Measurements from ENCODE around the gene MARK2.

Gene MARK2

GRCh38 chr11:63833048-63833447 is 5.9 kb upstream of the MARK2 start:
- no peak overlapping the region for H3K4me2 ChIP-seq (ENCODE audit: low read depth, low read length)
- no peak overlapping the region for H3K27ac ChIP-seq (ENCODE audit: low read length)
- H3K36me3 ChIP-seq (replicated peaks; ENCODE audit: insufficient read depth, low read length), result no peaks in the 10 kb centered on the region
- no peaks in the 10 kb centered on the region for H3K79me2 ChIP-seq (ENCODE audit: low read length)
- H3K4me1 ChIP-seq (ENCODE audit: low read length), result peaks cover 8% of the 10 kb centered on the region
- no peak overlapping the region for H3K9ac ChIP-seq (ENCODE audit: low read length)
- H3K4me3 ChIP-seq (ENCODE audit: low read length), result no peak overlapping the region
- no peaks in the 10 kb centered on the region for H3K9me2 ChIP-seq (replicated peaks; ENCODE audit: insufficient read depth, low read length)
- no peaks in the 10 kb centered on the region for H3K9me3 ChIP-seq (replicated peaks; ENCODE audit: insufficient read depth, low read length)
- peaks cover 9% of the 10 kb centered on the region for H3F3A ChIP-seq (ENCODE audit: insufficient read depth, low read length)
- DNase-seq, result no peak
- H3K27me3 ChIP-seq (replicated peaks; ENCODE audit: insufficient read depth, low read length), result no peaks in the 10 kb centered on the region
- H4K20me1 ChIP-seq (ENCODE audit: insufficient read depth, low read length), result no peaks in the 10 kb centered on the region
- TF ChIP-seq CTCF (IDR thresholded peaks at IDR 0.05; ENCODE audit: low read length) (no peak), EZH2phosphoT487 (IDR thresholded peaks at IDR 0.05; ENCODE audit: low read length) (no peak), EZH2 (optimal IDR thresholded peaks at IDR 0.05; ENCODE audit: low read depth, low read length) (no peak)
- H2AFZ ChIP-seq (ENCODE audit: low read length), result no peak overlapping the region

- no peaks in the 10 kb centered on the region for H3K9me2 ChIP-seq (replicated peaks; ENCODE audit: insufficient read depth, low read length)
- H3K4me1 ChIP-seq (ENCODE audit: low read length), result peaks cover 10% of the 10 kb centered on the region
- no peaks in the 10 kb centered on the region for H4K20me1 ChIP-seq (ENCODE audit: insufficient read depth, low read length)
- no peak overlapping the region for H2AFZ ChIP-seq (ENCODE audit: low read length)
- no peak overlapping the region for H3K27ac ChIP-seq (ENCODE audit: low read length)
- H3K36me3 ChIP-seq (replicated peaks; ENCODE audit: insufficient read depth, low read length), result no peaks in the 10 kb centered on the region
- H3K27me3 ChIP-seq (replicated peaks; ENCODE audit: insufficient read depth, low read length), result no peaks in the 10 kb centered on the region
- DNase-seq, result no peak
- no peak overlapping the region for H3K4me2 ChIP-seq (ENCODE audit: low read depth, low read length)
- peaks cover 4% of the 10 kb centered on the region for H3K79me2 ChIP-seq (ENCODE audit: low read length)
- H3F3A ChIP-seq (ENCODE audit: insufficient read depth, low read length), result peaks cover 12% of the 10 kb centered on the region
- no peaks in the 10 kb centered on the region for H3K9me3 ChIP-seq (replicated peaks; ENCODE audit: insufficient read depth, low read length)
- H3K9ac ChIP-seq (ENCODE audit: low read length), result no peak overlapping the region
- TF ChIP-seq EZH2 (optimal IDR thresholded peaks at IDR 0.05; ENCODE audit: low read depth, low read length) (no peak), CTCF (IDR thresholded peaks at IDR 0.05; ENCODE audit: low read length) (no peak), EZH2phosphoT487 (IDR thresholded peaks at IDR 0.05; ENCODE audit: low read length) (no peak)
- no peak overlapping the region for H3K4me3 ChIP-seq (ENCODE audit: low read length)
Measured at GRCh38 chr11:63834535-63835157, 4.3 kb upstream of the MARK2 start.

GRCh38 chr11:63835158-63835545 is 3.8 kb upstream of the MARK2 start:
- H3K9ac ChIP-seq (ENCODE audit: low read length), result no peak overlapping the region
- H3K27ac ChIP-seq (ENCODE audit: low read length), result no peak overlapping the region
- peaks cover 10% of the 10 kb centered on the region for H3K4me1 ChIP-seq (ENCODE audit: low read length)
- TF ChIP-seq CTCF (IDR thresholded peaks at IDR 0.05; ENCODE audit: low read length) (no peak), EZH2 (optimal IDR thresholded peaks at IDR 0.05; ENCODE audit: low read depth, low read length) (no peak), EZH2phosphoT487 (IDR thresholded peaks at IDR 0.05; ENCODE audit: low read length) (no peak)
- H3K9me3 ChIP-seq (replicated peaks; ENCODE audit: insufficient read depth, low read length), result no peaks in the 10 kb centered on the region
- H2AFZ ChIP-seq (ENCODE audit: low read length), result no peak overlapping the region
- no peaks in the 10 kb centered on the region for H4K20me1 ChIP-seq (ENCODE audit: insufficient read depth, low read length)
- no peaks in the 10 kb centered on the region for H3K36me3 ChIP-seq (replicated peaks; ENCODE audit: insufficient read depth, low read length)
- peaks cover 12% of the 10 kb centered on the region for H3F3A ChIP-seq (ENCODE audit: insufficient read depth, low read length)
- peaks cover 9% of the 10 kb centered on the region for H3K79me2 ChIP-seq (ENCODE audit: low read length)
- no peak overlapping the region for H3K4me3 ChIP-seq (ENCODE audit: low read length)
- no peaks in the 10 kb centered on the region for H3K9me2 ChIP-seq (replicated peaks; ENCODE audit: insufficient read depth, low read length)
- H3K27me3 ChIP-seq (replicated peaks; ENCODE audit: insufficient read depth, low read length), result no peaks in the 10 kb centered on the region
- no peak for DNase-seq
- H3K4me2 ChIP-seq (ENCODE audit: low read depth, low read length), result no peak overlapping the region
